Right ventricle myocardium inferior (tissue), 1 donor: ENCODE results near the gene RSL1D1. TPM values are rescaled to one million over a fixed set of nuclear protein-coding genes. Genes with fewer than 3 reads are reported as not detected.

Experiments used
- ATAC-seq: fragments of 200-7000 bp; cut with Tn5 transposase; one replicate; pipeline ENCODE4 v1.9.1; 2020; ENCODE audit warnings: mild to moderate bottlenecking, moderate library complexity
- DNase-seq: peaks from one replicate; pipeline ENCODE4 v3.0.0; 2021; ENCODE audit errors: missing footprints
- intact Hi-C: fragments of 100-400 bp; cut with DNase I; formaldehyde crosslinking; loops from one replicate; pipeline ENCODE4 v1.11.0; 2022
- total RNA-seq: library from RNA; stranded (reverse); fragmentation: NEBNext Ultra II Directional; extraction: Animal tissue kit (Norgen Biotek cat#: 25700); gene quantifications from one replicate; pipeline ENCODE4 v1.2.1, GENCODE V29; 2021
- donor health status: DM: no; HTN: yes; CAD: no; lungs with severe emphysema.

Gene RSL1D1
- total RNA-seq, 1 donor from 2014 or later: 111 TPM

- intact Hi-C loops: no loop called here
- ATAC-seq (no peak), DNase-seq (no peak)
These were observed 44.6 kb downstream of the RSL1D1 start for GRCh38 chr16:11806721-11807120.

DNA sequence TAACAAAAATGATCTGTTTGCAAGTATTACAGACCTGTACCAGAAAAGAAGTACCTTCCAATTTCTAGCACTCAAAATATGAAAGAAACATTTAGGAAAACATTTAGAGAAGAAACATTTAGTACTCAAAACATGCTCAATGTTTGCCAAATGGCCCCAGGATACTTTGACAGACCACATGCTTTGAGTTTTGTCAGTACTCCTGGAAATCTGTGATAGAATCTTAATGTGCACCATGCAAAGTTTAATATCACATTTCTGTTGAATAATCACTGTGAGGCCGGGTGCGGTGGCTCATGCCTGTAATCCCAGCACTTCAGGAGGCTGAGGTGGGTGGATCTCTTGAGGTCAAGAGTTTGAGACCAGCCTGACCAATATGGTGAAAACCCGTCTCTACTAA lies 45.8 kb downstream of the RSL1D1 start:
- ATAC-seq (no peak), DNase-seq (no peak)

GRCh38 chr16:11801481-11802021 lies 49.8 kb downstream of the RSL1D1 start:
- DNase-seq: no peak
- ATAC-seq: no peak
- intact Hi-C loops: no loop called here

More for the DNA sequence above, 45.8 kb downstream of the RSL1D1 start:
- intact Hi-C loops: no loop called here

DNA sequence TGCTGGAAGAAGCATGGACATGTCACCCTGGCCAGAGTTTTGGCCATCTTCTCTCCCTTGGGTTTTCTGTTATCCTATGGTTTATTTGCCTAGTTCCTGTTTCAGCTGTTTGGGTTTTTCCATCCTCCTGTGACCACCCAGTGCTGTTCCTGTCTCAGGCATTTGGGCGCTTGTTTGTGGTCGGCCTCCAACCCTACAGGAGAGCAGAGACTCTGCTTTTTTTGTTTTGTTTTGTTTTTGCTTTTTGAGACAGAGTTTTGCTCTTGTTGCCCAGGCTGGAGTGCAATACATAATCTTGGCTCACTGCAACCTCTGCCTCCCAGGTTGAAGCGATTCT lies 51.0 kb downstream of the RSL1D1 start:
- intact Hi-C loops: no loop called here
- DNase-seq (no peak), ATAC-seq (no peak)

DNA sequence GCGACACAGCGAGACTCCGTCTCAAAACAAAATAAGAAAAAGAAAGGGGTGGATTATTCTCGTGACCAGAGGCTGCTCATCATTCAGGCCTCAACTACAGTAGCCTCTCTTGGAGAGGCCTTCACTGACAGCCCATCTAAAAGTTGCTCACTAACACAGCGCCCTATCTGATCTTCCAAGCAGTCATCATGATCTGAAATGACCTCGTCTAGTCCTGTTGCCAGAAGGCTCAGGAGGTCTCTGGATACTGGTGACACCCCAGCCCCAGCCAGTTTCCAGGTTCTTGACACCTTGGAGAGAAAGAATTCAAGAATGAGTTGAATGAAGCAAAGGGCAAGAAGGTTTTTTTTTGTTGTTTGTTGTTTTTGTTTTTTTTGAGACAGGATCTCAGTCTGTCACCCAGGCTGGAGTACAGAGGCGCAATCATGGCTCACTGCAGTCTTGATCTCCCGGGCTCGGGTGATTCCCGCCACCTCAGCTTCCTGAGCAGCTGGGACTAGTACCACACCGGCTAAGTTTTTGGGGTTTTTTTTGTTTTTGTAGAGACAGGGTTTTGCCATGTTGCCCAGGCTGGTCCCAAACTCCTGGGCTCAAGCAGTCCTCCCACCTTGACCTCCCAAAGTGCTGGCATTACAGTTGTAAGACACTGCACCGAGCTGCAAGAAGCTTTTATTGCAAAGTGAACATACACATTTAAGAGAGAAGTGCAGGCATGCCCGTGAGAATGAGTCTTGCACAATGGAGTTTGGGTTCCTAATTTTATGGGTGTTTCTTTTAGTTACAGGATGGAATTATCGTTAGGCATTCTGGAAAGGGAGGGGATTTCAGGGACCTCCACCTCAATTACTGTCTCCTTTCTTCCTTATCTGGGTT lies 51.6 kb downstream of the RSL1D1 start:
- intact Hi-C loops: loop anchor here (5.0 to 10.0 kb wide), 4 partner anchors 53 to 835 kb away; partner anchors contain the start of genes RSL1D1 and TXNDC11
- DNase-seq (no peak), ATAC-seq (no peak)

DNA sequence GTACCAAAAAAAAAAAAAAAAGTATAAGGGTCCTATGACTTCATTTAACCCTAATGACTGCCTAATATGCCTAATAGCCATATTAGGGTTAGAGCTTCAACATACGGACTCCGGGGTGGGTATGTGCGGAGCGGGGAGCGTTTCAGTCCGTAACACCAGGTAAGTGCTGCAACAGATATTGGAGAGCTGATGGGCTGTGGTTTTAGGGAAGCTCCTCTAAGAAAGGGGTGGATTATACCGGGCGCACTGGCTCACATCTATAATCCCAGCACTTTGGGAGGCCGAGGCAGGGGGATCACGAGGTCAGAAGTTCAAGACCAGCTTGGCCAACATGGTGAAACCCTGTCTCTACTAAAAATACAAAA lies 52.3 kb downstream of the RSL1D1 start:
- DNase-seq: no peak
- no peak for ATAC-seq
- intact Hi-C loops: loop anchor here (5.0 to 10.0 kb wide), 4 partner anchors 53 to 834 kb away; partner anchors contain the start of genes RSL1D1 and TXNDC11

DNA sequence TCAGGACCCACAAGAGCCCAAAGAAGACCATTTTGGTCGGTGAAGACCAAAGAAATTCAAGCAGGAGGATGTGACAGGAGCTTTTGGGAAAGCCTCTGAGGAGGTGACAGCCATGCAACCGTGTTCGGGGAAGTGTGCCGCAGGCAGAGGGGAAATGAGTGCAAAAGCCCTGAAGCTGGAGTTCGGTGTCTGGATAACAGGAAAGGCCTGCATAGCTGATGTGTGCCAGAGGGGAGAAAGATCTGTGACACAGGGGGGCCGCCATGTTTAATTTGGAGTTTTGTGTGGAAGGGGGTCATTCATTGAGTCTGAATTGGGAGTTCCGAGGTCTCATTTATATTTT lies 53.4 kb downstream of the RSL1D1 start:
- ATAC-seq: no peak
- intact Hi-C loops: loop anchor here (5.0 to 10.0 kb wide), 4 partner anchors 54 to 833 kb away; partner anchors contain the start of genes RSL1D1 and TXNDC11
- DNase-seq: no peak

DNA sequence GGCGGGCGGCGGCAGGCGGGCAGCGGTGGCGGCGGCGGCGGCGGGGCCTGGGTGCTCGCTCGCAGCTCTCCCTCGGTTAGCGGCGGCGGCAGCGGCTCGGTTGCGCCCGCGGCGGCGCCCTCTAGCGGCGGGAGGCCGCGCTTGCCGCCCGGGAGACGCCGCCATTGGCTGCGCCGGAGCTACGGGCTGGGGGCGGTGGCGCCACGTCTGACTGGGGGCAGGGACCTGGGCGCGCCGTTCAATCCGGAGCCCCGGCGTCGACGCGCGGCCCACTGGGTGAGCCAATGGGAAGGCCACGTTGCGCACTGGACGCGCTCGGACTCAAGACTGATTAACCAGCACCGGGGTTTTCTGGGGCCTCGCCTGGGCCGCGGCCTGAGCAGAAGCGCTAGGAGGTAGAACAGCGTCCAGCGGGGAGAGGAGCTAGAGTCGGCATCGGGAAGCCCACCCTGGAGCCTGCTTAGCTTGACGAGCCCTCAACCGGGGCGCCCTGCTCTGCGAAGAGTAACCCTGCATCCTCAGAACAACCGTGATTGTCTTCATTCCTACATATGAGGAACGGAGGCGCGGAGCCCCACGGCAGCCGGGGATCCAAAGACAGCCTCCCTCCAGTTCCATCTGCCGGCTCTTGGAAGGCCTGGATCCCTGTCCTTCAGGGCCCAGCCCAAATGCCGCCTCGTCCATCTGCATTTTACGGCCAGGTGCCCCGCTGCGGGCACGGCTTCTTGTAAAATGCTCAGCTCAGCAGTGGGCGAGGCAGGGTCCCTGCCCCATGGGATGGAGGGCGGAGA lies 54.0 kb downstream of the RSL1D1 start, which contains the start of gene ZC3H7A:
TSS of gene ZC3H7A (minus strand) at position 93 of the 791 bp plus-strand sequence. CDS start 14,904 bp downstream, outside the sequence.
- peak; percentile 98 for ATAC-seq
- peak; percentile 99 for DNase-seq
- intact Hi-C loops: loop anchor here (5.0 to 10.0 kb wide), 4 partner anchors 55 to 833 kb away; partner anchors contain the start of genes RSL1D1 and TXNDC11

GRCh38 chr16:11796227-11797165 lies 54.8 kb downstream of the RSL1D1 start:
- ATAC-seq (peak; percentile 42), DNase-seq (peak; percentile 79)
- intact Hi-C loops: loop anchor here (5.0 to 10.0 kb wide), 4 partner anchors 54 to 832 kb away; partner anchors contain the start of genes RSL1D1 and TXNDC11

- ATAC-seq (no peak), DNase-seq (no peak)
- intact Hi-C loops: loop anchor here (5.0 to 10.0 kb wide), 4 partner anchors 54 to 831 kb away; partner anchors contain the start of genes RSL1D1 and TXNDC11
These were observed 55.5 kb downstream of the RSL1D1 start for GRCh38 chr16:11795887-11796226.

- intact Hi-C loops: loop anchor here (5.0 to 10.0 kb wide), 4 partner anchors 53 to 830 kb away; partner anchors contain the start of genes RSL1D1 and TXNDC11
- DNase-seq (no peak), ATAC-seq (no peak)
These were observed 56.1 kb downstream of the RSL1D1 start for GRCh38 chr16:11794996-11795886.

DNA sequence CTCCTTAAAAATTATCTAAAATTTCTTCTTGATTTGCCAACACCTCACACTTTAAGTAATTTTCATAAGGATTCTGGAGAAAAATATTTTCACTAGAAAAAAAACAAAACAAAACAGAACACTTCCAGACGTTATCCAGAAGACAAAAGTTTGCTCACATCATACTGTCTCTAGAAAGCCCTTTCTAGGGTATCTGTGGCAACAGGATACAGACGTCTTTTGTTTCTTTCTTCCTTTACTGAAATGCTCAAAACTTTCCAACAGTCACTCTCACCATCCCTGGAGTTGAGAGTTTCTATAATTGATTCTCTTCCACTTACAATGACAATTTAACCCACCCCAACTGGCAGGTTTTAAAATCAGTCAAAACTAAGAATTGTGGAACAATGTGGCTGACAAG lies 56.9 kb downstream of the RSL1D1 start:
- ATAC-seq: no peak
- intact Hi-C loops: loop anchor here (10.0 kb wide), 2 partner anchors 390 to 830 kb away; no protein-coding TSS in a partner anchor

DNA sequence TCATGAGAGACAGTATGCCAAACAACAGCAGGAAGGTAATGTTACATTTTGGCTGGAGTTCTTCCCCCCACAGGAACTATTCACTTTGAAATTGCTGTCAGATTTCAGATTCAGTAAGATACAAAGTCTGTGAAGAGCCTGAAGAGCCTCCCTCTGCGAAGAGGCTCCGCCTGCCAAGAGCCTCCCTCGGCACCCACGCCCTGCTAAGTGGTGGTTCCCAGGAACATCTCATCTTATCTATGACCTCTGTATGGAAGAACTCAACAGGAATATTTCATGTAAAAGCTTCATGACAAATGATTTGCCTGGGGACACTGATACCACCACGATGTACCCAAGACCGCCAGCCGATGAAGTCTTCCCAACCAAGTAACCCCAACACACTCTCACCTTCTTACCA lies 57.5 kb downstream of the RSL1D1 start:
- intact Hi-C loops: loop anchor here (10.0 kb wide), 2 partner anchors 389 to 829 kb away; no protein-coding TSS in a partner anchor
- DNase-seq (no peak), ATAC-seq (no peak)

More for the DNA sequence above, 56.9 kb downstream of the RSL1D1 start:
- no peak for DNase-seq

- intact Hi-C loops: loop anchor here (10.0 kb wide), 2 partner anchors 388 to 828 kb away; no protein-coding TSS in a partner anchor
- no peak for ATAC-seq
- DNase-seq: no peak
These were observed 58.7 kb downstream of the RSL1D1 start for GRCh38 chr16:11792410-11793241.

- peak; percentile 21 for ATAC-seq
- intact Hi-C loops: loop anchor here (10.0 kb wide), 2 partner anchors 386 to 826 kb away; no protein-coding TSS in a partner anchor
- no peak for DNase-seq
These were observed 60.1 kb downstream of the RSL1D1 start for GRCh38 chr16:11791144-11791828.
